ENCODE measurements around the gene RPL7A.

DNA sequence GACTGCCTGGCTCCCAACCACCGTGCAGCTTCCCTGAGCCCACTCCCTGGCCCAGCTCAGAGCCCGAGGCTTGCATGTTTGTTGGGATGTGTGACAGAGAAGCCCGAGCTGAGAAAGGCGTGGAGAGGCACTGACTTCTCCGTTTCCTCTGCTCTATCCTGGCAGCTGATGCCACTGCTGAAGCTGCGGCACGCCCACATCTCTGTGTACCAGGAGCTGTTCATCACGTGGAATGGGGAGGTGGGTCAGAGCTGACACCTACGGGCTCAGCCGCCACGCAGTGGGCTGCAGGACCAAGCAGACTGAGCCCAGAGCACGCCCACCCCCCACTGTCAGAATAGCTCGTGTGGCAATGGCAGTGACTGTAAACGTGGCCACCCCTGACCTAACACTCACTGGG, 37.4 kb downstream of the RPL7A start:
- TF ChIP-seq, protein P1, sequence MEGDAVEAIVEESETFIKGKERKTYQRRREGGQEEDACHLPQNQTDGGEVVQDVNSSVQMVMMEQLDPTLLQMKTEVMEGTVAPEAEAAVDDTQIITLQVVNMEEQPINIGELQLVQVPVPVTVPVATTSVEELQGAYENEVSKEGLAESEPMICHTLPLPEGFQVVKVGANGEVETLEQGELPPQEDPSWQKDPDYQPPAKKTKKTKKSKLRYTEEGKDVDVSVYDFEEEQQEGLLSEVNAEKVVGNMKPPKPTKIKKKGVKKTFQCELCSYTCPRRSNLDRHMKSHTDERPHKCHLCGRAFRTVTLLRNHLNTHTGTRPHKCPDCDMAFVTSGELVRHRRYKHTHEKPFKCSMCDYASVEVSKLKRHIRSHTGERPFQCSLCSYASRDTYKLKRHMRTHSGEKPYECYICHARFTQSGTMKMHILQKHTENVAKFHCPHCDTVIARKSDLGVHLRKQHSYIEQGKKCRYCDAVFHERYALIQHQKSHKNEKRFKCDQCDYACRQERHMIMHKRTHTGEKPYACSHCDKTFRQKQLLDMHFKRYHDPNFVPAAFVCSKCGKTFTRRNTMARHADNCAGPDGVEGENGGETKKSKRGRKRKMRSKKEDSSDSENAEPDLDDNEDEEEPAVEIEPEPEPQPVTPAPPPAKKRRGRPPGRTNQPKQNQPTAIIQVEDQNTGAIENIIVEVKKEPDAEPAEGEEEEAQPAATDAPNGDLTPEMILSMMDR (IDR thresholded peaks at IDR 0.05) = no peak
- TF ChIP-seq POLR2A (IDR thresholded peaks at IDR 0.05) = no peak
